ENCODE data around the gene SSR3.

SSR3 gene

DNA sequence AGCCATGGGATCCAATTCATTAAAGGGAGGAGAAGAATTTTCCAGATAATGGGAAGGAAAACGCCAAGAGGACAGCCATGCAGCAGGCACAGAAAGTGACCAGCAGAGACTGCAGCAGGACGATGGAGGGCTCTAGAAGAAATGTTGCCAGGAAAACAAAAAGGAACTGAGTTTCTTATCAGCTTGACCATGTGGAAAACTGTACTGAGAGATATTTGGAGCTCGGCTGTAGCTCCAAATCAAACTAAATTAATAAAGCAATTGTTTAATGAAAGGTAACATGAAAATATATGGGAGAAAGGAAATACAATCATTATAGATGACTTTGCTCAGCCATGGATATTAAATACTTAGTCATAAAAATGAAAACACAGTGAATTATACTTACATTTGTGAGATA is 63.7 kb downstream of the SSR3 start:
- DNase-seq (ENCODE audit: low spot score) = no peak
